SK-N-SH (cell line): ENCODE data around the gene POLR3B.

ENCODE experiments used
- CTCF ChIP-seq: fragments of 200-600 bp; sonication (generic); IDR thresholded peaks from 2 replicates; pipeline ENCODE4 v1.6.1; 2017; ENCODE audit warnings: antibody characterized with exemption, mild to moderate bottlenecking, moderate library complexity
- MXI1 ChIP-seq: IDR thresholded peaks from 2 replicates; pipeline ENCODE4 v1.6.1; 2012; ENCODE audit warnings: mild to moderate bottlenecking, low read depth, low read length, improper control_type of control experiment
- TF ChIP-seq, protein P1 (sequence below): fragments of 150-350 bp; IDR thresholded peaks from 2 replicates; pipeline ENCODE4 v1.6.1; 2017; ENCODE audit warnings: antibody characterized with exemption, low read length, low read depth, borderline replicate concordance

DNA sequence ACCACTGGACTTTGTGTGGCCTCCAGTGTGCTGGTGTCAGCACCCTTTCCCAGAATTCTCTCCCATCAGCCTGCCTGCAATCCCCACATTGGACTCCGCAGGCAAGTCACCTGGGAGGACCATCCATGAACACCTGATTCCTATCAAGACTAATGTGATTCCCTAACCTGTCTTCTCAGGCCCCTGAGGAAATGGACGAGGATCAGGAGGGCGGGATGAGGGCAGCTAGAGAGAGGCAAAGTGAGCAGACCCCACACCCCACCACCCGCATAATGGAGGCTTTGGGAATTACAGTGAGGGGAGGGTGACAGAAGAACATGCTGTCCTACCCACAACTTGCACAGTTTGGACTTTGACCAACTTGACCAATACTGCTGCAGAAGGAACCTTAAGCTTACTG is 164.4 kb downstream of the POLR3B start:
- TF ChIP-seq, protein P1, sequence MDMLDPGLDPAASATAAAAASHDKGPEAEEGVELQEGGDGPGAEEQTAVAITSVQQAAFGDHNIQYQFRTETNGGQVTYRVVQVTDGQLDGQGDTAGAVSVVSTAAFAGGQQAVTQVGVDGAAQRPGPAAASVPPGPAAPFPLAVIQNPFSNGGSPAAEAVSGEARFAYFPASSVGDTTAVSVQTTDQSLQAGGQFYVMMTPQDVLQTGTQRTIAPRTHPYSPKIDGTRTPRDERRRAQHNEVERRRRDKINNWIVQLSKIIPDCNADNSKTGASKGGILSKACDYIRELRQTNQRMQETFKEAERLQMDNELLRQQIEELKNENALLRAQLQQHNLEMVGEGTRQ: no peak
- TF ChIP-seq MXI1: no peak
- TF ChIP-seq CTCF: no peak
